GM21515 (cell line): Measurements from ENCODE around the gene SCIMP.
"Not testable (repeated sequence)": the region's sequence is repeated elsewhere in the genome, so short reads cannot be mapped to it uniquely, and the experiment has no call there.

ENCODE experiments used
- ATAC-seq: cut with Tn5 transposase; IDR thresholded peaks from one replicate; pipeline ENCODE4 v1.9.1; 2021; ENCODE audit not compliant: unreplicated experiment

SCIMP gene

DNA sequence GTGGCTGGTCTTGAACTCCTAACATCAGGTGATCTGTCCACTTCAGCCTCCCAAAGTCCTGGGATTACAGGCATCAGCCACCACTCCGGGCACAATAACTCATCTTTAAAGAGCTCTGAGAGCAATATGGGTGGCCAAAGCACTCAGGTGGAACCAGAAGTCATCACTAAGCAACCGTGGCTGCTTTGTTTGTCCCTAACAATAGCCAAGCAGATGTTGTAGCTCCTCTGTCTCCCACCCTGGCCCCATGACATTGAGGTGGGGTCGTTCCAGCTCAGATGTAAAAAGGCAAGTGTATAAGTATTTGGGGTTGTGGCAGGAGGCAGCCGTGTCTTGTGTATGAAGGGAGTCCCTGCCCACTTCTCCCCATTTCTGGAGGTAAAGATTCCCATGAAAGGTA, 3.7 kb upstream of the SCIMP start:
- ATAC-seq, result no peak

- ATAC-seq, result no peak
Observed at GRCh38 chr17:5237541-5238016, 2.9 kb upstream of the SCIMP start.

DNA sequence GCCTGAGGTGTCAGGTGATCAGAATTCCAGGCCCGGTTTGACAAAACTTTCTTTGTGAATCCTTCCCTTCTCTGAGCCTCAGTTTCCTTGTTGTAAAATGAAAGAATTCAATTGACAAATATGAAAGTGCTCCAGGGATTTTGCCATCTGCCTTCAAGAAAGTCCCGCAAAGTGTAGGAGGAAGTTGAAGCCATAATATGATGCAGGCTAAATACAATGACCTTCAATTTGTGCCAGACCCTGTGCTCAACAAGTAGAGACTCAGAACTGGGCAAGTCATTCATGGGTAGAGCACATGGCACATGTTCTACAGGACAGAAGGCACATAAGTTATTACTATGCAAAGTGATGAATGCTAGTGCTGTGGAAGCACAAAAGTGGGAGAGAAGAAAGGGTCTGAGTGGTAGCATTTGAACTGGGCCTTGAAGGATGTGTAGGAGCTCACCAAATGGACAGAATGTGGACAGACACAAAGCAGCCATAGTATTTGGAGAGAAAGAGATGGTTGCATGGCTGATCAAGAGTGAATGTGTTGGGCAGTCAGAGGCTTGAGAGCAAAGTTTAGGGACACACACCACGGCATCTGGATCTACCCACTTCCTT, 2.4 kb upstream of the SCIMP start:
- ATAC-seq, result no peak

DNA sequence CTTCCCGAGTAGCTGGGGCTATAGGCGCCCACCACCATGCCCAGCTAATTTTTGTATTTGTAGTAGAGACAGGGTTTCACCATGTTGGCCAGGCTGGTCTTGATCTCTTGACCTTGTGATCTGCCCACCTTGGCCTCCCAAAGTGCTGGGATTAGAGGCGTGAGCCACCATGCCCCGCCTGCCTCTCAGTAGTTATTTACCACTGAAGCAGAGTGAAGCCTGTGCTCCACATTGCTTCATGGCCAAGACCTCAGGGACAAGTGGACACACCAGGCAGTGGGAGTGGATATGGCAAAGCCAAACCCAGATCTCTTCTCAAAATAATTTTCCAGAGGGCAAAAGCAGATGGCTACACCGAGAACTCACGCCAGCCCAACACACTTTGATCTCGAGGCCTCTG, 1.2 kb downstream of the SCIMP start:
- not testable (repeated sequence) for ATAC-seq

DNA sequence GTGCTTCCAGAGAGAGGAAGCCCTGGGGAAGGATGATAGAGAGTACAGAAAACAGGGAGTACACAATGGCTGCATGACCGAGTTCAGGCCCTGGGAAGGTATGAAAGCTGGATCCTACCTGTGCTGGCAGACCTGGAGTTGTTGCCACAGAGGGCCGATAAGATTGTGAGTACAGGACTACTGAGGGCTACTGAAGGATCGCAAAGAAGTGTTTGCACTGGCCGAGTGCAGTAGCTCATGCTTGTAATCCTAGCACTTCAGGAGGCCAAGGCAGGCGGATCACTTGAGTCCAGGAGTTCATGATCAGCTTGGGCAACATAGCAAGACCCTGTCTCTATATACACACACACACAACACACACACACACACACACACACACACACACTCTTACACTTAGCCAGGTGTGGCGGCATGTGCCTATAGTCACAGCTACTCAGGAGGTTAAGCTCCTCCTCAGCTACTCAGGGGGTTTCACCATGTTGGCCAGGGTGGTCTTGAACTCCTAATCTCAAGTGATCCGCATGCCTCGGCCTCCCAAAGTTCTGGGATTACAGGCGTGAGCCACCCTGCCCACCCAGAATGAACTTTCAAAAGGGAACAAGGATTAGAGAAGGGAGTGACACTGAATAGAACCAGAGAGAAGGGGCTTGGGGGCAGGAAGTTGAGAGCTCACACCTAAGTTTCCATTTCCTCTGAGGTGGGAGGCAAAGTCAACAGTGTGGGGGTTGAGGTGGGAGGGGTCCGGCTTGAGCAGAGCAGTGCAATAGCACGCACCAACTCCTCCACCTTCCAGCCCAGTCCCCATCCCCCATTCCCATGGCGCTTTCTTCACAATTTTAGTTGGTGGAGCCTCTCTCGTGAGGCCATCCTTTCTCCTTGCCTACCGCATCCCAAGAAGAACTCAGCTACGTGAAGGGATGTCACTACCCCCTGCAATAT, 7.5 kb downstream of the SCIMP start:
- peak; percentile 34 for ATAC-seq

DNA sequence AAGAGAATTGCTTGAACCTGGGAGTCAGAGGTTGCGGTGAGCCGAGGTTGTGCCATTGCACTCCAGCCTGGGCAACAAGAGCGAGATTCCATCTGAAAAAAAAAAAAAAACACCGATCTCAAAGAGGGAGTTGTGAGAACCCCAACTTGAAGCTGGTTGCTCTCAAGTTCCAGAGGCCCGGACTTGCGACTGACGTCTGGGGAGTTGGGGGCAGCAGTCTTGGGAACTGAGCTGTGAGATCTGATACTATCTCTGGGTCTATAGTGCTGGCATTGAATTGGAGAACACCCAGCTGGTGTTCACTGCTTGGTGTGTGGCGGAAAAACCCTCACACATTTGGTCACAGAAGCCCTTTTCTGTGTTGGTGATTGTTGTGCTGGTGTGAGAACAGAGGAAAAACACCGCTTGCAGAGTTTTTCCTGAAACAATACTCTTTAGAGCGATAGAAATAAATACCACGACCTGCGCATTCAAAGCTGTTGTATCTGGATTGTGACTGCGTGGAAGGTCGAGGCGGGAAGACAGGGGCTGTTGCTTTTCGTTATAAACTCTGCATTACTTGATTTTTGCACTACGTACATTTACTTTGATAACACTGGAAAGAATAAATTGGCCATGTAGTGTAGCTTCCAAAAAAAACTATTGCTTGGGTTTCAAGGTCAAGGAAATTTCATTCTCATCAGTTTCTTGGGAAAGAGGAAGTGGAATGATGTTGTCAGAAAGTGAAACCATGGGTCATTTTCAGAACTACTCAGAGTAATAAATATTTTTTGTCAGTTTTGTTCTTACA, 8.8 kb downstream of the SCIMP start:
- no peak for ATAC-seq

GRCh38 chr17:5221912-5222311, 12.7 kb downstream of the SCIMP start:
- not testable (repeated sequence) for ATAC-seq

- ATAC-seq, result no peak
Observed at GRCh38 chr17:5220074-5220473, 14.6 kb downstream of the SCIMP start.

DNA sequence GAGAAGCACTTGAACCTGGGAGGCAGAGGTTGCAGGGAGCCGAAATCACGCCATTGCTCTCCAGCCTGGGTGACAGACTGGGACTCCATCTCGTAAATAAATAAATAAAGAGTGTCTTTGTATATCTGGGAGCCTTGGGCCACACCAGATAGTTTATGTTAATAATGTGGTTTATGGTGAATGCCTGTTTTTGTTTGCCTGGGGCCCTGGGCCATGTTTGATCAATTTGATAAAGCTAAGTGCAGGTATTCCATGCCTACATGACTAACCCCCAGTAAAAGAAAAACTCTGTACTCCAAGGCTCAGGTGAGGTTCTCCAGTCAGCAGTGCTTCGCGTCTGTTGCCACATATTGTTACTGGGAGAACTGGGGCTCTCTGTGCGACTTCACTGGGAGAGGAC, 15.1 kb downstream of the SCIMP start:
- no peak for ATAC-seq

DNA sequence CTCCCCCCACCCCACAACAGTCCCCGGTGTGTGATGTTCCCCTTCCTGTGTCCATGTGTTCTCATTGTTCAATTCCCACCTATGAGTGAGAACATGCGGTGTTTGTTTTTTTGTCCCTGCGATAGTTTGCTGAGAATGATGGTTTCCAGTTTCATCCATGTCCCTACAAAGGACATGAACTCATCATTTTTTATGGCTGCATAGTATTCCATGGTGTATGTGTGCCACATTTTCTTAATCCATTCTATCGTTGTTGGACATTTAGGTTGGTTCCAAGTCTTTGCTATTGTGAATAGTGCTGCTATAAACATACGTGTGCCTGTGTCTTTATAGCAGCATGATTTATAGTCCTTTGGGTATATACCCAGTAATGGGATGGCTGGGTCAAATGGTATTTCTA, 17.1 kb downstream of the SCIMP start:
- ATAC-seq, result not testable (repeated sequence)

GRCh38 chr17:5211458-5211857, 23.2 kb downstream of the SCIMP start:
- ATAC-seq, result no peak

- no peak for ATAC-seq
Observed at GRCh38 chr17:5210614-5211252, 23.9 kb downstream of the SCIMP start.

DNA sequence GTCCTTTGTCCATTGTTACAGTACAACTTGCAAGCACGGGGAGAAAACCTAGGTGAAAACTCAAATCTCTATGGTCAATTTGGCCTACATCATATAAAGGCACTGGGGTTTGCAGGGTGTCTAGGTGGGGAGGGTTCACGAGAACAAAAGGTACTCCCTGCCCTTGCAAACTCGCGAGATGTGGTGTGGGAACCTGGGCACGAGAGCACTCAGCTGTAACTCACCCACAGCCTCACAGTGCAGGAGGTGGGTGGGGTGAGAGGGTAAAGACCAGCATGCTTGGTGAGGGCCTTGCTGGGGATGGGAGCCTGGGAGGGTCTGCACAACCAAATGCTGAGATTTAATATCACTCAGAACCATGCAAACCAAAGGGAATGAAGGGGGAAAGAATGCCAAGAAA, 24.6 kb downstream of the SCIMP start:
- no peak for ATAC-seq

DNA sequence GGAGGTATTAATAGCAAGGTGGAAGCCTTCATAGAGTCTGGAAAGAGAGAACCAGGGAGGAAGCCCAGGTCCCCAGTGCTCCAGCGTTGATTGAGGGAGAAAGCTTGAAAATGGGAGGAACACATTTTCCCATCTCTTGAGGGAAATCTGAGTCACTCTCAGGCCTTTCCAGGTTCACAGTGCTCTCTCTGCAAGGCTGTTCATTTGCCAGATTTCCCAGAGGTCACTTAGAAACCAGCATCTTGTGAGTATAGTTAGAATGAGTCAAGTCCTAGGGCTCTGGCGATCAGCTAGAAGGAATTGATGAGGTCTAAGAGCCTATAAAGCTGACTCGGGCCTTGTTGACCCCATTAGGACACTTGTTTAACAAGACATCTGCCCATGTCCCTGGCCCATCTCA, 25.3 kb downstream of the SCIMP start:
- ATAC-seq, result no peak

- ATAC-seq, result no peak
Observed at GRCh38 chr17:5203908-5204294, 30.8 kb downstream of the SCIMP start.

DNA sequence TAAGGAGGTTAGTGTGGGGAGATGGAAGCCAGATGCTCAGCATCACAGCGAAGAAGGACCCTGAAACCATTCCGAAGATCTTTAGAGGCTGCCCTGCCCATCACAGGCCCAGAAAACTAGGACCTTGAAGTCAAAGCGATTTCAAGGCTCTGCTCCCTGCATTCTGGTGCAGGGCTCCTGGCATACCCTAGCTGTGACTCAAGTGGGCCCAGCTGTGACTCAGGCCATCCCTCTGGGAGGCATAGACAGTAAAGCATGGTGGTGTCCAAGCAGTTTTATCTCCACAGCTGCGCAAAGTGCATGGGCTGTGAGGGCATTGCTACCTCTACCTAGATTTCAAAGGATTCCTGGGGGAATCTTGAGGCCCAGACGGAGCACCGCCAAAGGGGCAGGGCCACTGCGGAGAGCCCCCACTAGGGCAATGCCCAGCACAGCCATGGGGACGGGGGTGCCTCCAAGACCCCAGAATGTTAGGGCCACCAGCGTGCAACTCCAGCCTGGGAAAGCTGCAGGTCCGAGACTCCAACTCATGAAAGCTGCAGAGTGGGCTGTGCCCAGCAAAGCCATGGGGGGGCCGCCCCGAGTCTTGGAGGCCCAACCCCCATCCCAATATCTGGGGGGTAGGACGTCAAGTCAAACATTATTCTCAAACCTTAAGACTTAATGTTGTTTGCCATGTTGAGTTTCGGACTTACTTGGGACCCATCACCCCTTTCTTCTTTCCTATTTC, 31.3 kb downstream of the SCIMP start:
- ATAC-seq, result no peak

GRCh38 chr17:5201011-5201410, 33.6 kb downstream of the SCIMP start:
- no peak for ATAC-seq

GRCh38 chr17:5200360-5200759, 34.3 kb downstream of the SCIMP start:
- no peak for ATAC-seq

DNA sequence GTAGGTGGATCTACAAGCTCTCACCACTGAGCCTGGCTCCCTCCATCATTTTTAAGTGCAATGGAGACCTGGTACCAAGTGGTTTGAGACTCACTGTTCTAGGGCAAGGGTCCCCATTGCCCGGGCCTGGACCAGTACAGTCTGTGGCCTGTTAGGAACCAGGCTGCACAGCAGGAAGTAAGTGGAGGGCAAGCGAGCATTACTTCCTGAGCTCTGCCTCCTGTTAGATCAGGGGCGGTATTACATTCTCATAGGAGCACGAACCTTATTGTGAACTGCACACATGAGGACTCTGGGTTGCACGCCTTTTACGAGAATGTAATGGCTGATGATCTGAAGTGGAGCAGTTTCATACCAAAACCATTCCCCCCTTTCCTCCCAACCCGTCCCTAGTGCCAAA, 36.2 kb downstream of the SCIMP start:
- ATAC-seq, result no peak

DNA sequence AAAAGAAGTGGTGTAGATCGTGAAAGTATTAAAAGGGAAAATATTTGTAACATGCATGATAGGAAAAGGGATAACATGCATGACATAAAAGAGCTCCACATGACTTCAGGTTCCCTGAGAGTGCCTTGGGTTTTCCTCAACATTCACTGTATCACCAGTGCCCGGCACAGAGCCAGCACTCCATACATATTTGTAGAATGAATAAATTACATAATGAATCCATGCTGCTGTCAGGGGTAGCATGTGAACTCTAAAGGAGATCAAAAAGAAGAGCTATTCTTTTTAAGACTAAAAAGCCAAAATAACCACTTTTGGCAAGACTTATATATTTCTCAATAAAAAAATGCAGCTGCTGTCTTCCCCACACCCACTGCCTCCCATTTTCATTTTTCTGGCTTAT, 40.3 kb downstream of the SCIMP start:
- ATAC-seq, result no peak
